Placental epithelial cell (primary cell): ENCODE measurements around the gene RICTOR. TPM values are rescaled to one million over a fixed set of nuclear protein-coding genes. Genes with fewer than 3 reads are reported as not detected.

ENCODE experiments used
- small RNA-seq: library from RNA; depleted of rRNA; stranded (forward); fragments of <200 nt; gene quantifications from one replicate; pipeline ENCODE3, GENCODE V24; 2012
- total RNA-seq: library from RNA; depleted of rRNA; stranded (reverse); fragments of >200 nt; gene quantifications from 2 replicates; pipeline ENCODE4 v1.2.3, GENCODE V29; 2012

Gene RICTOR, protein sequence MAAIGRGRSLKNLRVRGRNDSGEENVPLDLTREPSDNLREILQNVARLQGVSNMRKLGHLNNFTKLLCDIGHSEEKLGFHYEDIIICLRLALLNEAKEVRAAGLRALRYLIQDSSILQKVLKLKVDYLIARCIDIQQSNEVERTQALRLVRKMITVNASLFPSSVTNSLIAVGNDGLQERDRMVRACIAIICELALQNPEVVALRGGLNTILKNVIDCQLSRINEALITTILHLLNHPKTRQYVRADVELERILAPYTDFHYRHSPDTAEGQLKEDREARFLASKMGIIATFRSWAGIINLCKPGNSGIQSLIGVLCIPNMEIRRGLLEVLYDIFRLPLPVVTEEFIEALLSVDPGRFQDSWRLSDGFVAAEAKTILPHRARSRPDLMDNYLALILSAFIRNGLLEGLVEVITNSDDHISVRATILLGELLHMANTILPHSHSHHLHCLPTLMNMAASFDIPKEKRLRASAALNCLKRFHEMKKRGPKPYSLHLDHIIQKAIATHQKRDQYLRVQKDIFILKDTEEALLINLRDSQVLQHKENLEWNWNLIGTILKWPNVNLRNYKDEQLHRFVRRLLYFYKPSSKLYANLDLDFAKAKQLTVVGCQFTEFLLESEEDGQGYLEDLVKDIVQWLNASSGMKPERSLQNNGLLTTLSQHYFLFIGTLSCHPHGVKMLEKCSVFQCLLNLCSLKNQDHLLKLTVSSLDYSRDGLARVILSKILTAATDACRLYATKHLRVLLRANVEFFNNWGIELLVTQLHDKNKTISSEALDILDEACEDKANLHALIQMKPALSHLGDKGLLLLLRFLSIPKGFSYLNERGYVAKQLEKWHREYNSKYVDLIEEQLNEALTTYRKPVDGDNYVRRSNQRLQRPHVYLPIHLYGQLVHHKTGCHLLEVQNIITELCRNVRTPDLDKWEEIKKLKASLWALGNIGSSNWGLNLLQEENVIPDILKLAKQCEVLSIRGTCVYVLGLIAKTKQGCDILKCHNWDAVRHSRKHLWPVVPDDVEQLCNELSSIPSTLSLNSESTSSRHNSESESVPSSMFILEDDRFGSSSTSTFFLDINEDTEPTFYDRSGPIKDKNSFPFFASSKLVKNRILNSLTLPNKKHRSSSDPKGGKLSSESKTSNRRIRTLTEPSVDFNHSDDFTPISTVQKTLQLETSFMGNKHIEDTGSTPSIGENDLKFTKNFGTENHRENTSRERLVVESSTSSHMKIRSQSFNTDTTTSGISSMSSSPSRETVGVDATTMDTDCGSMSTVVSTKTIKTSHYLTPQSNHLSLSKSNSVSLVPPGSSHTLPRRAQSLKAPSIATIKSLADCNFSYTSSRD (N-terminal part only)
- total RNA-seq, result 24.0 and 24.3 TPM in 2 replicates

DNA sequence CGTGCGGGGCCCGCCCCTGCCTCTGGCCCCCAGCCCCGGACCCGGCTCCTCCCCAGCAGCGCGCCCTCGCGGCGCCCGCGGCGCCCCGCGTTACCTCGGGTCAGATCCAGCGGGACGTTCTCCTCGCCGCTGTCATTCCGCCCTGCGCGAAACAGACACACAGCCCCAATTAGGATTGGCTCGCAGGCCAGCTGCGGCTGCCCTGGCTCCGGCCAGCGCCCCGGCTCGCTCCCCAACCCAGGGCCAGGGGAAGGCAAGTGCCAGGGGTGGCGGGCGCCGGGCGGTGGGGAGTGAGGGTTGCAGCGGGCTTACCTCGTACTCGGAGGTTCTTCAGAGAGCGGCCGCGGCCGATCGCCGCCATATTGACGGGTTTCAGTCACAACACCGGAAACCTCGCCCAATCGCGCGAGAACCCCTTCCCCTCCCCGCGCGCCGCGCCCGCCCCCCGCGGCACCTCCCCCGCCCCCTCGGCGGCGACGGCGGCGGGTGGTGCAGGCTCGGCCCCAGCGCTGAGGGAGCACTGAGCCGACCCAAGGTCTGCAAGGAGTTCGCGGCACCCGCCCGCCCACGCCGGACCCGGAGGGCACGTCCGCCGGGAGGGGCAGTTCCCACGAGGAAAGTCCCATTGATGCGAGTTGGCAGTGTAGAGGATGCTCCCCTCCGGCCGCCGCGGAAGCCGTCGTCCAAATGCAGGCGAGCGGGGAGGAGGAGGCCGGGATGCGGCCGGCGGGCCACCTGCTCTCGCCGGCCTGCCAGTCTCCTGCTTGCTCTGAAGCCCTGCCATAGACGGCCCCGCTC is at the start of gene RICTOR:
Gene RICTOR (minus strand): TSS at position 383 of the 798 bp plus-strand sequence. CDS start 22 bp downstream, at position 361.

Small RNAs within 50 kb of the gene (small RNA-seq; reads per million reads assigned to genes)
- not detected for gene AIG1P1

Other genes starting within 250 kb of the RICTOR start
- gene OSMR, start 228.4 kb downstream of the RICTOR start, total RNA-seq, result 10.4 and 10.6 TPM in 2 replicates
- gene FYB1, start 145.2 kb upstream of the RICTOR start, total RNA-seq, result not detected in 2 replicates